ENCODE data around the gene DUSP16. TPM values are rescaled to one million over a fixed set of nuclear protein-coding genes. Genes with fewer than 3 reads are reported as not detected.
A peak's percentile ranks its signal among the peaks of the same experiment; 100 is the strongest.
"Not testable (repeated sequence)": the region's sequence is repeated elsewhere in the genome, so short reads cannot be mapped to it uniquely, and the experiment has no call there.

The DUSP16 gene
- polyA plus RNA-seq, 3 donors = 25.2 to 30.5 (median 26.7) TPM

GRCh38 chr12:12511021-12511783, 51.5 kb downstream of the DUSP16 start:
- DNase-seq (ENCODE audit: extremely low read depth in 1 of 11, low read depth in 9 of 11, low spot score in 4 of 11) = no peak

GRCh38 chr12:12510551-12510950, 52.1 kb downstream of the DUSP16 start:
- DNase-seq (ENCODE audit: extremely low read depth in 1 of 11, low read depth in 9 of 11, low spot score in 4 of 11) = no peak

- DNase-seq (ENCODE audit: extremely low read depth in 1 of 11, low read depth in 9 of 11, low spot score in 4 of 11) = no peak
These were observed 52.5 kb downstream of the DUSP16 start for GRCh38 chr12:12510141-12510540.

DNA sequence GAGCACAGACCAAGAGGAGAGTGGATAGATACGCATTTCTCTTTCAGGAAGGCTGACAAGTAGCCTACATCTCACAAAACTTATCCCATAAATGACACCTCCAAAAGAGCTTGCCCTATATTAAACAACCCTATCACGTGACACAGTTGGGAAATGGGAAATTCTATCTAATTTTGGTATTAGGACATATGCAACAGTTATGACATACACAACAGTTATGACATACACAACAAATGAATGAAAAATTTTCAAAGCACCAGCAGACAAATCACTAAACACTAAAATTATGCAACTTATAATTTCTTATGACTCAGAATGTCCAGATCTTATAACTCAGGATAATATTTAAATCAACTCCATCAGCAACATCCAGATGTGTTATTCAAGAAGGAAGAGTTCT, 54.1 kb downstream of the DUSP16 start:
- DNase-seq (ENCODE audit: extremely low read depth in 1 of 11, low read depth in 9 of 11, low spot score in 4 of 11) = no peak

DNA sequence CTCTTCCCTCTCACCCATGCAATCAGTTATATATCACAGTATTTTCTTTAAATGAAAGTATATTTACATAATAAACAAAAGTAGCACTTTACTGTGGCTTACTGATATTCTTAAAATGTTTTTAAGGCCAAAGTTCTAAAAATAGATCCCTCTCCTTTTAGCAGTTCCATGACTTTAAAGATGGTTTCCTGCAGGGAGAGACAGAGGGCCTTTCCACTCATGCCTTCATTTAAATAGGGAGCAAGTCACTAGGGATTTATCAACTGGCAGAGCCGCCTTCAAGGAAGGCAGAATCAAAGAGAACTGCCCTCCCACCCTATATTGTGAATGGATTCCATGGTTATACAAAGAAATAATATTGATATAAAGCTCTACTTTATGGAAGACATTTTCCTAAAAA, 55.5 kb downstream of the DUSP16 start:
- DNase-seq (ENCODE audit: extremely low read depth in 1 of 11, low read depth in 9 of 11, low spot score in 4 of 11) = no peak

- DNase-seq (ENCODE audit: extremely low read depth in 1 of 11, low read depth in 9 of 11, low spot score in 4 of 11) = peak in 5 of 11 donors; percentile 26 to 48 (median 46)
These were observed 56.2 kb downstream of the DUSP16 start for GRCh38 chr12:12506496-12506890.

DNA sequence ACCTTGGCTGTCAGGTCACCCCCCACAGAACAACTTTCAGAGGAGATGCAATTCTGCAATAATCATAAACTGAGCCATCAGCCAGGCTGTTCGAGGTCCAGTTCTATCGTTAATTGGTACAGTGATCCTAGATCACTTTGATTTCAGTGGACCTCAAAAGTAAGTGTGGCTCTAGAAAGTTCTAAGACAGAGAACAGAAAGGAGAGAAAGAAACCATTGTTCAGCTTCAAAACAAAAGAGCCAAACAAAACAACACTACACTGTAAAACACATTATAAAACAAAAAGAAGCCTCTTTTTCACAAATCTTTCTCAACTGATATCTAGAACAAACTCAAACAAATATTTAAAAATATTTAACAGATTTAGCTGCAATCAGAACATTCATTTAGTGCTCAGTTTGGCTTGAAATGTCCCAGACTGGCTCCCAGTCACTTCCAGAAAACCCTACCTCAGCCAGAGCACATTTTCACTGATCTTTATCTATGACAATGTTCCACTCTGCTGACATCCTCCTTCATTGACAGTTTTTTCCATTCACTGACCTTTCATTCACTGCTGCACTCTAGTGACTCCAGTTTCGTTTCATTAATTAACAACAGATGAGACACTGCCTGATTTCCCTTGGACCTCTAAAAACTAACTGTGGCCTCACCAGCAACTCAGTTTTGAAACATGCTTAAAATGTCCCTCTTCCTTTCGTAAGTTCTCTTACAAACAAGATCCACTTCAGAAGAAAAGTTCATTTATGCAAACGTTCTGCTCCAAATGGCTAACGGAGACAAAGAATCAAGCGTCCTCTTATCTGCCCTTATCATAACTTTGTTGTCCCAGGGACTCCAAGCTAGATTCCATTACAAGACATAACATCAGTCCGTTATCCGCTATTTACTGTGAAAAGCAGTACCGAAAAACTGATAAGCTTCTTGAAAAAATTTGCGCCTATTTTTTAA, 56.8 kb downstream of the DUSP16 start:
- peak in 3 of 11 donors; percentile 24 to 26 (median 25) for DNase-seq (ENCODE audit: extremely low read depth in 1 of 11, low read depth in 9 of 11, low spot score in 4 of 11)

- no peak for DNase-seq (ENCODE audit: extremely low read depth in 1 of 11, low read depth in 9 of 11, low spot score in 4 of 11)
These were observed 59.1 kb downstream of the DUSP16 start for GRCh38 chr12:12503384-12504078.

DNA sequence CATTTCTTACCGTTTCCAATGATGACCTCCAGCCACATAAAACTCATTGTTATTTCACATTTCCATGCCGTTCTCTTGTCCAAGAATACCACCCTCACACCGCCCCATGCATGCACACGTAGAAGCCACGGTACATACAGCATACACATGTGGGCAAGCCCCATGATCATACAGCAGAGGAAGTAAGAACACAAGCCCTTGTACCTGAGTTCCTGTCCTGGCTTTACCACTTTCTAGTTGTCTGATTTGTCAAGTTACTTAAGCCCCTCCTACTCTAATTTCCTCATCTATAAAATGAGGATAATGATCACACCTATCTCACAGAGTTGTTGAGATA, 59.9 kb downstream of the DUSP16 start:
- no peak for DNase-seq (ENCODE audit: extremely low read depth in 1 of 11, low read depth in 9 of 11, low spot score in 4 of 11)

DNA sequence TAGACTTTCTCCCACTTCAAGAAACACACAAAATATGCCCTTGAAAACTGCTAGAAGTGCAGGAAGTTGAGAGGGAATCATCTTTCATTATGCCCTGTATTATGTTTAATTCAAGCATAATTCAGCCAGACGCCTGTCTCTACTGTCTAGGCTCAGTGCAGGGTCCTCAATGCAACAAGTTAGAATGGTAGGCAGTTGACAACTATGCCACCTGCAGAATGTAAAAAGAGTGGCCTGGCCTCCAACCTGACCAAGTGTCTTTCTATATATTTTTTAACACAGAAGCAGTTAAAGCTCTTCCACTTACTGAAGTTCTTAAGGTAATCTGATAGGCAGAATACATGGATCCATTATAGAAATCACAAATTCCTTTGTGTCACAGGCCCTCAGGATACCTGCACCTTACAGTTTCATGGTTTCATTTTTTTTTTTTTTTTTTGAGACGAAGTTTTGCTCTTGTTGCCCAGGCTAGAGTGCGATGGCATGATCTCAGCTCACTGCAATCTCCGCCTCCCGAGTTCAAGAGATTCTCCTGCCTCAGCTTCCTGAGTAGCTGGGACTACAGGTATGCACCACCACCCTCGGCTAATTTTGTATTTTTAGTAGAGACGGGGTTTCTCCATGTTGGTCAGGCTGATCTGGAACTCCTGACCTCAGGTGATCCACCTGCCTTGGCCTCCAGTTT, 60.4 kb downstream of the DUSP16 start:
- not testable (repeated sequence) for DNase-seq (ENCODE audit: extremely low read depth in 1 of 11, low read depth in 9 of 11, low spot score in 4 of 11)

DNA sequence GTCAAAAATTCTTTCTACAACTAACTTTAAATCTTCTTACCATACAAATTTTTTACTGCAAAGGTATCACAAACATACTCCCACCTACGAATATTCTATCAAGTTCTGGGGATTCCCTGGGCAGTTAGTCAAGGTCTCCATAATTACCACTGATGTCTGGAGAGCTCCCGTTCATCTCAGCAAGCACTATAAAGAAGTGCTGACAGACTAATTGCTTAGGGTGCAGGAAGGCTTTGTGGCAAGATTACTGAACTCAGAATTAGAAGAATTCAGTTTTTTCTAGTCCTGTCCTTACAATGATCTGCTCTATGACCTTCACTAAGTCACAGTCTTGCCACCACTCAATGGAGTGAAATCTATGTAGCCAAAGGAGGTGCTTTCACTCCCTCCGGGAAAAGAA, 61.5 kb downstream of the DUSP16 start:
- DNase-seq (ENCODE audit: extremely low read depth in 1 of 11, low read depth in 9 of 11, low spot score in 4 of 11) = no peak

- no peak for DNase-seq (ENCODE audit: extremely low read depth in 1 of 11, low read depth in 9 of 11, low spot score in 4 of 11)
These were observed 62.6 kb downstream of the DUSP16 start for GRCh38 chr12:12499909-12500604.

DNA sequence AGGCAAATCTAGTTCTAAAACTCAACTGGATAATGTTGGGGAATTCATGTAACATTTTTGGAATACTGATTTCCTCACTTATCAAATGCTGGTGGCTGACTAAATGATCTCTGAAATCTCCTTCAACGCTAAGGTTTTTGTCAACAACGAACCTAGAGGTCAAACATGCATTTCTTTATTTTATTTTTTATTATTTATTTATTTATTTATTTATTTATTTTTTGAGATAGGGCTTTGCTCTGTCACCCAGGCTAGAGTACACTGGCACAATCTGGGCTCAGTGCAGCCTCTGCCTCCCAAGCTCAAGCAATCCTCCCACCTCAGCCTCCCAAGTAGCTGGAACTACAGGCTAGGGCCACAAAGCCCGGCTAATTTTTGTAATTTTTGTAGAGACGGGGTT, 64.5 kb downstream of the DUSP16 start:
- no peak for DNase-seq (ENCODE audit: extremely low read depth in 1 of 11, low read depth in 9 of 11, low spot score in 4 of 11)

DNA sequence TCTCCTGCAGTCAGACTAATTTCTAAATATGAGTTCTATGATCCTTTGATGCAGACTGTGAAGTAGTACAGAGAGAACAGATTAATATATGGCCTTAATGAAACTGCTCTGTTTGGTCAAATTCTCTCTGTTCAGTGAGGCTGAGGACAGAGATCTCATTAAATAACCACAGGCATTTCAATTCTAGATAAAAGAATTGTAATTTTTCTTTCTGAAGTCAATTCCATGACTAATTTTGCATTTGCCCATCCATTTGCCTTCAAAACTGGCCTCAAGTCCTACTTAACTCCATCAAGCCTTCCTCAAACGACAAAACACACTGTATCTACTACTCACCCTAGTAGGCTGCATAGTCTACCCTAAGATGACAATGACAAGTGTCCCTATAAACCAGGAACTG, 67.1 kb downstream of the DUSP16 start:
- DNase-seq (ENCODE audit: extremely low read depth in 1 of 11, low read depth in 9 of 11, low spot score in 4 of 11) = no peak

DNA sequence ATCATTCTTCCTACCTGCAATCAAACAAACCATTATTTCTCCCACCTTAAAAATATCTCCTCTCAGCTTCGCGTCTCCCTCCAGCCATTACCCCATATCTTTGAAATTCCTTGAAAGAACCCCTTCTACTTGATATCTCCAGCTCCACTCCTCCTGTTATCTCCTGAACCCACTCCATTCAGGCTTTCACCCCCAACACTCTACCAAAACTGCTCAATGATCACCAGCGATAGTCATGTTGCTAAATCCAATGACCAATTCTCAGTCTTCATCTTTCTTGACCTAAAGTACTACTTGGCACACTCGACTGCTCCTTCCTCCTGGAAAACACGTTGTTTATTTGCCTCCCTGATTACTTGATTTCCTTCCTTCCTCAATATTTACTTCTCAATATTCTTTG, 70.1 kb downstream of the DUSP16 start:
- no peak for DNase-seq (ENCODE audit: extremely low read depth in 1 of 11, low read depth in 9 of 11, low spot score in 4 of 11)

GRCh38 chr12:12491606-12492005, 71.1 kb downstream of the DUSP16 start:
- DNase-seq (ENCODE audit: extremely low read depth in 1 of 11, low read depth in 9 of 11, low spot score in 4 of 11) = no peak

GRCh38 chr12:12488823-12489550, 73.7 kb downstream of the DUSP16 start:
- no peak for DNase-seq (ENCODE audit: extremely low read depth in 1 of 11, low read depth in 9 of 11, low spot score in 4 of 11)

DNA sequence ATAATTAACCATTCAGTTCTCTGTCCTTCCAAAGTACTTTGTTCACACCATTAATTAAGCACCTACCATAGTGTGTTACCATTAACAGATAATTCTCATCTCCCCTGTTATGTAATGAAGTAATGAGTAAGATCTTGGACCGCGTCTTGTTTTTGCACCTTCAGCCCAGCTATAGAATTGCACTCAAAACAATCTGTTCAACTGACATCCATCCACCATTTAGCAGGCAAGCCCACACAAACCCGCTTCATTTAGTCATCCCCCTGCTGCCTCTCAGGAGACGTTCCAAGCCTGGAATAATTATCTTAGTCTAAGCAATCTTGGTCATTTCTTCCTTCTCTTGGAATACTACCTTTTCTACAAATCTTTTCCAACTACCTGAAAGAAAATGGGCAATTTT, 74.4 kb downstream of the DUSP16 start:
- DNase-seq (ENCODE audit: extremely low read depth in 1 of 11, low read depth in 9 of 11, low spot score in 4 of 11) = no peak

Measured in renal cortex interstitium (tissue), 11 donors.